NCI-H524 treated with DMSO at 0.1 percent for 48 hours (cell line): ENCODE measurements around the gene ADPRH.

ENCODE experiments used
- DNase-seq: peaks from one replicate; lab custom pipeline; 2025; lab: John Stamatoyannopoulos, UW

The ADPRH gene

DNA sequence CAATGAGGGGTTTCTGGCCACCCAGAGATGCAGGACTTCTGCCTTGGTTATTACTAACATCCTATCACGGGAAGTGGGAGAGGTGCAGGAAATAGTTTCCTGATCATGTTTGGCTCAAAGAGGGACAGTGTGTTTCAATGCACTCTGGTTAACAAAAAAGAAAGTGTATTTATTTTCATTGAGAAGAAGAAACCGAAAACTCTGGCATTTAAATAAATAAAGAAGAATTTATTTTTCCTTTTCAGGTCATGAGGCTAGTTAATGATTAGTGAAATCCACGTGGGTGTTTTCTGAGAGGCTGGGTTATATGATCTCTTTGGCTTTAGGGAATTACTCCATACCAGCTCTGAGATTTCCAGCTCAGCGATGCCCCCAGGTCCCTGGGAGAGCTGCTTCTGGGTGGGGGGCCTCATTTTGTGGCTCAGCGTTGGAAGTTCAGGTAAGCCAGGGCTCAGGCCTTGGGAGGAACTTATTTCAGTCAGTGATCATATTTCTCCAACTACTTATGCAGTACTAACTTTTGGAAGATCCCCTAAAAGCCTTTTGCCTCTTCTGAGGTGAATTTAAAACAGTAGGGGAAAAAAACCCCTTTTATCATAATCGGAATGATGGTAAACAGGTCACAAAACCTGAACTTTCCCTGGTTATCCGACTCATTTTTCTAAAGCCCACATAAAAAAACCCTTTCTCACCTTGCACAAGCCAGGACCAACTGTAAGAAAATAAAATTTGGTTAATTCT lies 18.4 kb downstream of the ADPRH start, which contains the start of gene PLA1A:
Gene PLA1A, plus strand, starts transcription at position 338 of the 741 bp plus-strand sequence. Its CDS starts 29 bp downstream, at position 367.
- DNase-seq, result no peak

- DNase-seq, result no peak
These were observed 19.3 kb downstream of the ADPRH start for GRCh38 chr3:119598410-119599098.

DNA sequence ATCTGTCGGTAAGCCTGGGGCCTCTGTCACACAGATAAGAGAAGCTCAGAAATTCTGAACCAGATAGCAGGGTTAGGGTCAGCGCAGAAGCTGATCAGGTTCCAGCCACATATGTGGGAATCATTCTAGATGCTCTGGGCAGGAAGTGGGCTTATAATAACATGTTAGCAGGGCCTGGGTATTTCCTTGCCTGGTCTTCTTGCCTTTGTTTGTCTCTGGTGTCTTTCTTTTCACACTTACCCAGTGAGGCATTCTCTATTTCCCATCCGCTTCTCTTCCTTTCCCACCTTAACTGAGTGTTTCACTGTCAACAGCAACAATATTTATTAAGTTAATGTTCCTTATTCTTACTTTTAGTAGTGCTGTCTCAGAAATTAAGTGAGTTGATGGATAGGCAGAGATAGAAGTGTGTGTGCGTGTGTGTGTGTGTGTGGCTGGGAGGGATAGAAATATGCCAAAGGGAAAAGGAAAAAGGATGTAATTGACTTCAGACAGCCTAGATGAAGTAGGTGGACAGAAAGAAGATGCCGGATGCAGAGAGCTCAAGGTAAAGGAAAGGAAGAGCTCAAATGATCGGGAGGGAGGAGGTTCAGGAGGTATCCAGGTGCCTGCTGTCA lies 20.4 kb downstream of the ADPRH start:
- DNase-seq, result no peak

GRCh38 chr3:119600732-119601131 lies 21.4 kb downstream of the ADPRH start:
- no peak for DNase-seq

DNA sequence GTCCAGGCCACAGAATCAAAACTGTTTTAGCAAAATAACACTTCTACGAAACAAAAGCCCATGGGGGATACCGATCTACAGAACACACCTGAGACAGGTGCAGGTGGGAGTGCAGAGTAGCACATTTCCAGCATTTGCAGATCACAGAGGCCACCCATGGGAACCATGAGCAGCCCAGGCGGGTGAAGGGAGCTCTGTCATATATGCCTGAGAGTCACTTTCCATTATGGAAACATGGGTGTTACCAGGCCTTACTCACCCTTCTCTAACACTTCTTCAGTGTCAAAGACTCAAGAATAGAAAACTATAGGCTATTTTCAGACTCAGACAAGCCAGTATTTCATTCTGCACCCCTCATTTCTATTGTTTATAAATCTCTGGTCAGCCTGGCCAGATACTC lies 21.9 kb downstream of the ADPRH start:
- DNase-seq, result no peak

DNA sequence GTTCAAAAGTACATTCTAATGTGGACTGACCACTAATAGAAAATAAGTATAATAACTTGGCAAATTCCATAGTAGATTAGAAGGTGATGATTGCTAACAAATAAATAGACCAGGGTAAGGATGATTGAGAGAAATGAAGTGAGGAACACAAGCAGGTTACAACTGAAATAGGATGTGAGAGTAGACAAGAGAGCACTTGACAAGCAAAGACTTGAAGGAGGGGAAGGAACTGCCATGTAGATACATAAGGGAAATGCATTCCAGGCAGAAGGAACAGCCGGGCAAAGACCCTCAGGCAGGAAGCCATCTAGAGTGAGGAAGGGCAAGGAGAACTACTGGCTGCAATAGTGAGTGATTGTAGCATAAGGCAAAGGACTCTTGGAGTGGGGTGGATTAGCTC lies 23.4 kb downstream of the ADPRH start:
- no peak for DNase-seq

GRCh38 chr3:119604878-119605277 lies 25.6 kb downstream of the ADPRH start:
- DNase-seq, result no peak

DNA sequence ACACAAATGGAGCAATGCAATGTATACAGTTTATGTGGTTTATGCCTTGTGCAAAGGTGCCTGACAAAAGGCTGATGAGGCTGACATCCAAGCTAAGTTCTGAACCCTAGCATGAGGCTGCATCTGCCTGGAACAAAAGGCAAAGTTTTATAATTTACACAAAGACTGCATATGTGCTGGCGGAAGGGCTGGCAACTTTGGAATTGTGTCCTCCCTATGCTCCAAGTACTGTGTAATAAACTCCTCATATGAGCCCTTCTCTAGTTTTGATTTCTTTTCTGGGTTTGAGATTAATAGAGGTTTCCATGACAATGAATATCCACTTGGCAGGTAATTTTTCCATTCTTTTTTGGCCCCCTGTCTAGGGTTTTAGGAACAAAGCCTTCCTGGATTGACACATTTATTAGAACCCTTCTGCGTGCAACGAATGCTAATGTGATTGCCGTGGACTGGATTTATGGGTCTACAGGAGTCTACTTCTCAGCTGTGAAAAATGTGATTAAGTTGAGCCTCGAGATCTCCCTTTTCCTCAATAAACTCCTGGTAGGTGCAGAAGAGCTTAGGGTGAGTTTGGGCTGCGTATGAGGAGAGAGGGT lies 29.2 kb downstream of the ADPRH start:
- no peak for DNase-seq

- no peak for DNase-seq
These were observed 30.0 kb downstream of the ADPRH start for GRCh38 chr3:119609301-119609700.

- DNase-seq, result no peak
These were observed 32.4 kb downstream of the ADPRH start for GRCh38 chr3:119611664-119612063.

DNA sequence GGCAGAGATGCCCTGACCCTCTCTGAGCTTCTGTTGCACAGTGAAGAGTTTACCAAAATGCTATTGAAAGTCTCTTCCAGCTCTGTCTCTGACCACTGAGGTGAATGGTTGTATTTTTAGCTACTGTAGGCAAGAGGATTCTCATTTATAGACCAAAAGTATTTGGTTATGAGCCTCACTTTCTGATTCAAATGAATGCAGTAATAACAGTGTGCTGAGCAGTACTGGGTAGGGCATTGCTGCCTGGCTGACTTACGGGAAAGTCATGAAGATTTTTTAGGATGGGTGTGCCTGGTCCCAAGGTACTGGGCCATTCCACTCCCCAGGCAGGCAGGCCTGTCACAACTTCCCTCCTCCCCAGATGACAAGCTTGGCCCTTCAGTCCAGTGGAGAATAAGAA lies 33.9 kb downstream of the ADPRH start:
- DNase-seq, result no peak

GRCh38 chr3:119613872-119614271 lies 34.6 kb downstream of the ADPRH start:
- DNase-seq, result no peak

DNA sequence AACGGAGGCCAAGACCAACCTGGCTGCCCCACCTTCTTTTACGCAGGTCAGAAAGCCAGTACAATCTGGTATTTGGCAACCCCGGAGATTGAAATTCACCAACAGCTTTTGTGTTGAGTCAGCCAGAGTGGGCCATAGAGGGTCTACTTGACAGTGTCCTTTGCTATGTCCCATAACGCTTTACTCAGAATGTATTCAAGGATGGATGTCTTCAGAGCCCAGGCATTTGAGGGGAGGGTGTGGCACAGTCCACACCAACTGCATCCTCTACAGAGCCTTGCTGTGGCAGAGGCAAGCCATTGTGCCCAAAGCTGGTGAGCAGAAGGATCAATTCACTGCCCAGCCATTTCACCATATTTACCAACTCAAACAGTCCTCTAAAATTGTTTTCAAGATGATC lies 36.8 kb downstream of the ADPRH start:
- no peak for DNase-seq

- DNase-seq, result no peak
These were observed 39.8 kb downstream of the ADPRH start for GRCh38 chr3:119619094-119619493.

GRCh38 chr3:119620899-119621298 lies 41.6 kb downstream of the ADPRH start:
- DNase-seq, result no peak

- DNase-seq, result no peak
These were observed 44.9 kb downstream of the ADPRH start for GRCh38 chr3:119624002-119624720.

- no peak for DNase-seq
These were observed 46.3 kb downstream of the ADPRH start for GRCh38 chr3:119625451-119626153.

- DNase-seq, result no peak
These were observed 46.9 kb downstream of the ADPRH start for GRCh38 chr3:119626196-119626595.

DNA sequence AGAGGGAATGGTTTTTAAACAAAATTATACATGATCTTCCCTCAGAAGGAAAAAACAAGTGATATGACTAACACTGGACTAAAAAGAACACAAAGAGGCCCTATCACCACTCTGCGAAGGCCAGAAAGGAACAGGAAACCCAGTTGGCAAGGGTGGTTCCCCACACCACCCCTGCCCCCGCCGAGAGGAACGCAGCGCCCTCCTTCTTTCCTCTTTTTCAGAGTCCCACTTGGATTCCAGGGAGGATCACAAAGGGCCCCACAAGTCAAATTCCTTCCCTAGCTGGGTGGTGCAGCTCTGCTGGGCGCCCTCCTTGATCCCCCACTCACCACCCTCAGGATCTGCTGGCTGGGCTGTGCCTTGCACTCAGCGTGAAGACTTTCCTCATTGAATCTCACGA lies 48.2 kb downstream of the ADPRH start:
- DNase-seq, result no peak

DNA sequence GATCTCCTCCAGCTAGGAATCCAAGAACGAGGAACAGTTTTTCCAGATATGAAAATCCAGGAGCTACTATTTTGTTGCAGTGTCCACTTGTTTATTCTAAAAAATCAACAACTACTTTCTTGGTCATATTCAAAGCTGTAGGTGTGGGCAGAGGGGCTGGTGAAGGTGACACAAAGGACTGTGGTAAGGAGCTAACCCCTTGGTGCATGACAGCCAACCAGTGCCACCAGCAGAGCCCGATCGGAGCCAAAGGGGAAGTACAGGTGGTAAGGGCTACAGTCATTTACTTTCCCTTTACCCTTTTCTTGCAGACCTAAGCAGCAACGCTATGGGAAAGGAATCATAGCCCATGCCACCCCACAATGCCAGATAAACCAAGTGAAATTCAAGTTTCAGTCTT lies 49.1 kb downstream of the ADPRH start:
- DNase-seq, result no peak

DNA sequence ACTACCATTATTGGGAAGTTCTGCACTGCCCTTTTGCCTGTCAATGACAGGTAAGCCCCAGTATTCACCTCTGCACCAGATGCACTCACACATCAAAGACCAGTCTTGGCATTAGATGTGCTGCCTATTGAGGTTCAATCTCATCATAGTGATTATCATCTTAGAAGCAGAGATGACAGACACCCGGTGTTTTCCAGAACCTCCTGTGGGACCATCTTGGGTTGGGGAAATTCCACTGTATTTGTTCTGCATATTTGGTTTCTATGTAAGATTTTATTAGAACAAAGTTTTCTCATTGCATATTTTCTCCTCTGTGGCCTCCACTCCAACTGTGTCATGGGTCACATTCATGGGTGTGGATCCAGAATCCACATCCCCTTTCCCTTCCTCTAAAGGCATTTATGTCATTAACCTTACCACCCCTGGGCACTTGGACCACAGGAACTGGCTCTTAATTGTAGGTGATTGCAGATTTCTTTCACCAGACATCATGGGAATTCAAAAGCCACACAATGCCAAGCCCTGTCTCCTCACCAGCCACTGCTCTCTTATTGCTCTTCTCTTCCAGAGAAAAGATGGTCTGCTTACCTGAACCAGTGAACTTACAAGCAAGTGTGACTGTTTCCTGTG lies 49.6 kb downstream of the ADPRH start:
- no peak for DNase-seq
